ENCODE results near the gene MFSD11. TPM values are rescaled to one million over a fixed set of nuclear protein-coding genes. Genes with fewer than 3 reads are reported as not detected.

The MFSD11 gene
- total RNA-seq, 1 experiment from 2014 or later, result 23.9 TPM

GRCh38 chr17:76691379-76692191 is 46.3 kb upstream of the MFSD11 start:
- Mint-ChIP-seq H3K27me3 (ENCODE audit: unreplicated experiment) (peaks cover 25% of the 10 kb centered on the region), H3K27ac (ENCODE audit: unreplicated experiment) (no peak overlapping the region), H3K36me3 (ENCODE audit: insufficient read depth, unreplicated experiment) (peaks cover 7% of the 10 kb centered on the region), H3K4me3 (ENCODE audit: low read depth, unreplicated experiment) (no peak overlapping the region), H3K9me3 (ENCODE audit: low read depth, unreplicated experiment) (no peaks in the 10 kb centered on the region), H3K4me1 (ENCODE audit: low read depth, unreplicated experiment) (peaks cover 9% of the 10 kb centered on the region)
- CTCF ChIA-PET, result interaction anchor here (1.3 kb wide), 1 partner anchor 10 kb away, joined by 4 read pairs; no protein-coding TSS in a partner anchor
- intact Hi-C loops (cut with micrococcal nuclease; ENCODE audit: unreplicated experiment), result no loop called here
- TF ChIP-seq CTCF (IDR thresholded peaks at IDR 0.05; ENCODE audit: unreplicated experiment), result no peak
- DNase-seq, result no peak
- BruUV-seq (replicated peaks), result no TSS peak

- no peak for DNase-seq
- no peaks in the 10 kb centered on the region for H3K9me3 Mint-ChIP-seq (ENCODE audit: low read depth, unreplicated experiment)
- peaks cover 9% of the 10 kb centered on the region for H3K4me1 Mint-ChIP-seq (ENCODE audit: low read depth, unreplicated experiment)
- TF ChIP-seq CTCF (IDR thresholded peaks at IDR 0.05; ENCODE audit: unreplicated experiment), result no peak
- intact Hi-C loops (cut with micrococcal nuclease; ENCODE audit: unreplicated experiment), result no loop called here
- BruUV-seq (replicated peaks), result no TSS peak
- H3K27me3 Mint-ChIP-seq (ENCODE audit: unreplicated experiment), result peaks cover 20% of the 10 kb centered on the region
- H3K36me3 Mint-ChIP-seq (ENCODE audit: insufficient read depth, unreplicated experiment), result peaks cover 7% of the 10 kb centered on the region
- no peak overlapping the region for H3K27ac Mint-ChIP-seq (ENCODE audit: unreplicated experiment)
- H3K4me3 Mint-ChIP-seq (ENCODE audit: low read depth, unreplicated experiment), result peak overlapping the region; percentile 67
- CTCF ChIA-PET, result interaction anchor here (0.6 to 1.7 kb wide), 2 partner anchors 13 to 77 kb away, joined by 4 read pairs; no protein-coding TSS in a partner anchor
Measured at GRCh38 chr17:76695059-76695831, 42.7 kb upstream of the MFSD11 start.

DNA sequence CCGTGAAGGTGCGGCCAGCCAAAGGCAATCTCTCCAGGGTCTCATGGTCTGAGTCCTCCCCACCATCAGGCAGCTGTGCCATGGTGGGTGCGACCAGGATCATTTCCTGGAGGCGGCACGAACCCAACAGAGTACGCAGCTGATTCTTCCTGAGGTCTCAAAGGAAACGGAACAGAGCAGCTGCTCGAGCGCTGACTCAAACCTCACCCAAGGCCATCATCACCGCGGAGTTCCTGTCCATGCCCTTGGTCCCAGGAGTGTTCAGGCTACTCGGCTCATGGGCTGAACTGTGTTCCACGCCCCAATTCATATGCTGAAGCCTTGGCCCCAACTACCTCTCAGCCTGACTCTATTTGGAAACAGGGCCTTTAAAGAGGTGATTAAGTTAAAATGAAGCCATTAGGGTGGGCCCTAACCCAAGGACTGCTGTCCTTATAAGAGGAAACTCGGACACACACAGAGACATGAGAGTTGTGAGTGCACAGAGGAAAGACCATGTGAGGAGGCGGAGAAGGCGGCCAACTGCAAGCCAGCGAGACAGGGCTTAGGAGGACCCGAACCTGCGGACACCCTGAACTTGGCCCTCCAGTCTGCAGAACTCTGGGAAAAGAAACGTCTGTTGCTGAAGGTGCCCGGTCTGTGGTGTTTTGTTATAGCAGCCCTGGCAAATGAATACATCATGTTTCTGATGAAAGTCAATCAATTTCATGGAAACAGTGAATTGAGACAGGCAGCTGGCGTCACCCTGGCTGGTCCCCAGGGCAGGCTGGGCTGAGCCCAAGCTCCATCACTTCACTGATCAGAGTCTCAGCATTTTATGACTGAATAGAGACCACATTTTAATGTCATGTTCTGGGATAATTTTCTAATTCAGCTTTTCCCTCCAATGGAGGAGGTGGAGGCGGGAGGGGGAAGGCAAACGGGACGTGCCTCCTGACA is 40.9 kb upstream of the MFSD11 start:
- CTCF ChIA-PET, result interaction anchor here (1.4 kb wide), 1 partner anchor 15 kb away, joined by 5 read pairs; no protein-coding TSS in a partner anchor
- Mint-ChIP-seq H3K27me3 (ENCODE audit: unreplicated experiment) (peaks cover 20% of the 10 kb centered on the region), H3K36me3 (ENCODE audit: insufficient read depth, unreplicated experiment) (peaks cover 7% of the 10 kb centered on the region), H3K4me3 (ENCODE audit: low read depth, unreplicated experiment) (no peak overlapping the region), H3K9me3 (ENCODE audit: low read depth, unreplicated experiment) (no peaks in the 10 kb centered on the region), H3K4me1 (ENCODE audit: low read depth, unreplicated experiment) (peaks cover 9% of the 10 kb centered on the region), H3K27ac (ENCODE audit: unreplicated experiment) (no peak overlapping the region)
- DNase-seq, result no peak
- intact Hi-C loops (cut with micrococcal nuclease; ENCODE audit: unreplicated experiment), result no loop called here
- no peak for TF ChIP-seq CTCF (IDR thresholded peaks at IDR 0.05; ENCODE audit: unreplicated experiment)
- BruUV-seq (replicated peaks), result no TSS peak

Measured in Calu3 (cell line).